PC-3 (cell line): ENCODE measurements around the gene TGFB2. TPM values are rescaled to one million over a fixed set of nuclear protein-coding genes. Genes with fewer than 3 reads are reported as not detected.
A peak's percentile ranks its signal among the peaks of the same experiment; 100 is the strongest.

Experiments
- ATAC-seq: fragments of 200-7000 bp; cut with Tn5 transposase; 2 replicates; pipeline ENCODE4 v1.9.1; 2020; ENCODE audit warnings: mild to moderate bottlenecking, moderate library complexity
- BruUV-seq: library from RNA; stranded (reverse); fragments of 400-500 nt; replicated peaks from 2 replicates; lab custom pipeline; 2021; lab: Mats Ljungman, UMichigan
- CTCF ChIA-PET: fragments of 300-600 bp; sonication (Branson Sonifier 250); formaldehyde crosslinking; loops from one replicate; lab custom pipeline; 2022; ENCODE audit warnings: antibody characterized with exemption; lab: Charles Lee
- POLR2A ChIA-PET: fragments of 300-600 bp; sonication (Branson Sonifier 250); formaldehyde crosslinking; loops from one replicate; lab custom pipeline; 2022; ENCODE audit warnings: antibody characterized with exemption; ENCODE audit not compliant: unreplicated experiment; lab: Charles Lee
- DNase-seq: peaks from one replicate; pipeline ENCODE4 v3.0.0-alpha.2; 2015
- H2AFZ ChIP-seq: fragments of 300-600 bp; sonication (generic); 2 replicates; pipeline ENCODE4 v1.6.0; 2016; ENCODE audit warnings: antibody characterized with exemption, low read length
- H3F3A ChIP-seq: fragments of 300-600 bp; sonication (generic); one replicate; pipeline ENCODE4 v1.6.0; 2017; ENCODE audit warnings: antibody characterized with exemption, low read length, control low read depth, mild to moderate bottlenecking; ENCODE audit not compliant: unreplicated experiment
- H3K27ac ChIP-seq: fragments of 300-600 bp; sonication (generic); 2 replicates; pipeline ENCODE4 v1.5.1; 2016; ENCODE audit warnings: mild to moderate bottlenecking, low read length
- H3K27me3 ChIP-seq: fragments of 300-600 bp; sonication (generic); 2 replicates; pipeline ENCODE4 v1.6.1; 2016; ENCODE audit warnings: low read length, mixed read lengths
- H3K36me3 ChIP-seq: fragments of 300-600 bp; sonication (generic); 2 replicates; pipeline ENCODE4 v1.6.1; 2016; ENCODE audit warnings: low read depth, mixed run types, low read length, mixed read lengths
- H3K4me1 ChIP-seq: fragments of 300-600 bp; sonication (generic); 2 replicates; pipeline ENCODE4 v1.5.1; 2016; ENCODE audit warnings: low read length; ENCODE audit not compliant: insufficient read depth
- H3K4me2 ChIP-seq: fragments of 300-600 bp; sonication (generic); 2 replicates; pipeline ENCODE4 v1.6.0; 2016; ENCODE audit warnings: low read length
- H3K4me3 ChIP-seq: fragments of 300-600 bp; sonication (generic); 2 replicates; pipeline ENCODE4 v1.5.1; 2016; ENCODE audit warnings: mild to moderate bottlenecking, low read length, mixed read lengths
- H3K79me2 ChIP-seq: fragments of 300-600 bp; sonication (generic); 2 replicates; pipeline ENCODE4 v1.6.1; 2017; ENCODE audit warnings: low read length, mixed read lengths
- H3K9ac ChIP-seq: fragments of 300-600 bp; sonication (generic); 2 replicates; pipeline ENCODE4 v1.6.0; 2016; ENCODE audit warnings: mild to moderate bottlenecking, low read length
- H3K9me2 ChIP-seq: fragments of 300-600 bp; sonication (generic); replicated peaks from 2 replicates; pipeline ENCODE4 v1.6.1; 2016; ENCODE audit warnings: mixed run types, low read length, mixed read lengths
- H3K9me3 ChIP-seq: fragments of 300-600 bp; sonication (generic); 2 replicates; pipeline ENCODE4 v1.6.1; 2016; ENCODE audit warnings: low read length, mixed read lengths
- H4K20me1 ChIP-seq: fragments of 300-600 bp; sonication (generic); 2 replicates; pipeline ENCODE4 v1.6.1; 2016; ENCODE audit warnings: low read length, mixed read lengths
- CTCF ChIP-seq: fragments of 300-600 bp; sonication (generic); conservative IDR thresholded peaks from 2 replicates; pipeline ENCODE4 v1.5.1; 2017; ENCODE audit warnings: antibody characterized with exemption, low read depth, mild to moderate bottlenecking, low read length
- EZH2 ChIP-seq: fragments of 300-600 bp; sonication (generic); IDR thresholded peaks from one replicate; pipeline ENCODE4 v1.6.1; 2017; ENCODE audit warnings: antibody characterized with exemption, mild to moderate bottlenecking, low read length; ENCODE audit not compliant: unreplicated experiment
- EZH2phosphoT487 ChIP-seq: fragments of 300-600 bp; sonication (generic); IDR thresholded peaks from 2 replicates; pipeline ENCODE4 v1.6.1; 2018; ENCODE audit warnings: mild to moderate bottlenecking, antibody characterized with exemption, low read length, borderline replicate concordance
- intact Hi-C: fragments of 100-400 bp; cut with micrococcal nuclease; formaldehyde crosslinking; loops from 2 replicates; pipeline ENCODE4 v1.9.0; 2023
- total RNA-seq: library from RNA; depleted of rRNA; stranded (reverse); fragments of >200 nt; gene quantifications from 2 replicates; pipeline ENCODE4 v1.2.3, GENCODE V29; 2014

TGFB2 gene
- total RNA-seq, 1 experiment from 2014 or later, result 50.3 TPM

- no peak for TF ChIP-seq CTCF
- no peak for TF ChIP-seq EZH2phosphoT487
- no peak for TF ChIP-seq EZH2
- ChIA-PET POLR2A (no interaction called here), CTCF (interaction anchor here (0.6 kb wide), 1 partner anchor 52 kb away, joined by 4 read pairs; no protein-coding TSS in a partner anchor)
- Histone ChIP-seq H3K9ac (no peak overlapping the region), H3K27me3 (no peaks in the 10 kb centered on the region), H4K20me1 (no peaks in the 10 kb centered on the region), H3K9me2 (no peaks in the 10 kb centered on the region), H3K27ac (no peak overlapping the region), H3K9me3 (no peaks in the 10 kb centered on the region), H3K4me3 (no peak overlapping the region), H3F3A (peaks cover 4% of the 10 kb centered on the region), H3K4me2 (no peak overlapping the region), H3K36me3 (peaks cover 81% of the 10 kb centered on the region), H3K4me1 (peaks cover 13% of the 10 kb centered on the region), H2AFZ (no peak overlapping the region), H3K79me2 (peaks cover 81% of the 10 kb centered on the region)
- no peak for ATAC-seq
- intact Hi-C loops, result no loop called here
- BruUV-seq, result no TSS peak
- no peak for DNase-seq
These were observed 63.8 kb downstream of the TGFB2 start for GRCh38 chr1:218408942-218409341.

- H3K9me3 ChIP-seq, result no peaks in the 10 kb centered on the region
- peaks cover 81% of the 10 kb centered on the region for H3K79me2 ChIP-seq
- H3K27me3 ChIP-seq, result no peaks in the 10 kb centered on the region
- H2AFZ ChIP-seq, result no peak overlapping the region
- H3K4me2 ChIP-seq, result peak overlapping the region; percentile 15
- no peaks in the 10 kb centered on the region for H3K9me2 ChIP-seq
- H3K36me3 ChIP-seq, result peaks cover 83% of the 10 kb centered on the region
- peak overlapping the region; percentile 23 for H3K27ac ChIP-seq
- peaks cover 2% of the 10 kb centered on the region for H3F3A ChIP-seq
- H3K9ac ChIP-seq, result no peak overlapping the region
- intact Hi-C loops, result no loop called here
- peaks cover 13% of the 10 kb centered on the region for H3K4me1 ChIP-seq
- no peak for TF ChIP-seq CTCF
- no peaks in the 10 kb centered on the region for H4K20me1 ChIP-seq
- BruUV-seq, result no TSS peak
- CTCF ChIA-PET, result interaction anchor here (0.5 kb wide), 1 partner anchor 110 kb away, joined by 3 read pairs; no protein-coding TSS in a partner anchor
- 0 out of 2 replicates have a peak overlapping the region, but pooled peaks have one; percentile 2 for H3K4me3 ChIP-seq
- DNase-seq, result peak; percentile 74
- no peak; the same call in 1 of the 2 replicates for ATAC-seq
- POLR2A ChIA-PET, result no interaction called here
These were observed 64.9 kb downstream of the TGFB2 start for GRCh38 chr1:218409946-218410510.

GRCh38 chr1:218411101-218411500 is 66.0 kb downstream of the TGFB2 start:
- Histone ChIP-seq H3K9me3 (no peaks in the 10 kb centered on the region), H4K20me1 (no peaks in the 10 kb centered on the region), H3F3A (no peaks in the 10 kb centered on the region), H3K36me3 (peaks cover 77% of the 10 kb centered on the region), H3K27ac (no peak overlapping the region), H3K27me3 (no peaks in the 10 kb centered on the region), H3K79me2 (peaks cover 80% of the 10 kb centered on the region), H3K9ac (no peak overlapping the region), H3K4me2 (no peak overlapping the region), H3K4me3 (no peak overlapping the region), H3K4me1 (peaks cover 13% of the 10 kb centered on the region), H3K9me2 (no peaks in the 10 kb centered on the region), H2AFZ (no peak overlapping the region)
- TF ChIP-seq CTCF (no peak), EZH2phosphoT487 (no peak), EZH2 (no peak)
- ATAC-seq, result no peak
- DNase-seq, result no peak
- CTCF ChIA-PET, result no interaction called here
- BruUV-seq, result no TSS peak
- intact Hi-C loops, result no loop called here
- POLR2A ChIA-PET, result no interaction called here
